ENCODE results near the gene SMIM30. TPM values are rescaled to one million over a fixed set of nuclear protein-coding genes. Genes with fewer than 3 reads are reported as not detected.

SMIM30 gene
- total RNA-seq, 2 experiments from 2014 or later = 2.7 to 3.5 TPM

DNA sequence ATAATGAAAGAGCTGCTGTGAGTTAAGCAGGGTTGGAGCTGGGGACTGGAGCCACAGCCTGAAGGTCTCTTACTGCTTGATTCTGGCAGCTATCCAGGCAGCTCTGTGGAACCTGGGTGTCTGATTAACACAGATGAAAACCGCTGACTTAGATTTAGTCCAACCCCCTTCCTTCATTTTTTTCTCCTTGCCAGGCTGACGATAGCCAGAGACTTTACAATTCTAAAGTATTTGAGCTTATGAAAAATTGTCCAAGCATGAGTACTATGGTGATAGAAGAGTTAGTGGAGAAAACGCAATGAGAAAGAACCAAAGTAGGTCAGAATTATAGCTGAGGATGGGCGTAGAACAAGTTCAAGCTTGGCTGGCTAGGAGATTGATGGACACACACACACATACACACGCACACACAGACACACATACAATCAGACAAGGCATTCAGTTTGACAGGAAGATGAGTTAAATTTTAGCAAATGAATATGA lies 18.2 kb downstream of the SMIM30 start:
- Histone ChIP-seq H3K4me3 (ENCODE audit: low read length) (no peak overlapping the region), H3K27me3 (ENCODE audit: control insufficient read depth in 1 of 2, insufficient read depth in 2 of 2, low read length in 2 of 2) (no peaks in the 10 kb centered on the region), H3K27ac (ENCODE audit: low read depth in 1 of 2, low read length in 2 of 2) (no peak overlapping the region), H3K4me1 (ENCODE audit: insufficient read depth, low read length) (no peaks in the 10 kb centered on the region), H3K9me3 (ENCODE audit: control insufficient read depth in 1 of 2, insufficient read depth in 1 of 2, low read length in 2 of 2) (no peaks in the 10 kb centered on the region), H3K36me3 (ENCODE audit: insufficient read depth, low read length) (no peaks in the 10 kb centered on the region)
- TF ChIP-seq, protein P1, sequence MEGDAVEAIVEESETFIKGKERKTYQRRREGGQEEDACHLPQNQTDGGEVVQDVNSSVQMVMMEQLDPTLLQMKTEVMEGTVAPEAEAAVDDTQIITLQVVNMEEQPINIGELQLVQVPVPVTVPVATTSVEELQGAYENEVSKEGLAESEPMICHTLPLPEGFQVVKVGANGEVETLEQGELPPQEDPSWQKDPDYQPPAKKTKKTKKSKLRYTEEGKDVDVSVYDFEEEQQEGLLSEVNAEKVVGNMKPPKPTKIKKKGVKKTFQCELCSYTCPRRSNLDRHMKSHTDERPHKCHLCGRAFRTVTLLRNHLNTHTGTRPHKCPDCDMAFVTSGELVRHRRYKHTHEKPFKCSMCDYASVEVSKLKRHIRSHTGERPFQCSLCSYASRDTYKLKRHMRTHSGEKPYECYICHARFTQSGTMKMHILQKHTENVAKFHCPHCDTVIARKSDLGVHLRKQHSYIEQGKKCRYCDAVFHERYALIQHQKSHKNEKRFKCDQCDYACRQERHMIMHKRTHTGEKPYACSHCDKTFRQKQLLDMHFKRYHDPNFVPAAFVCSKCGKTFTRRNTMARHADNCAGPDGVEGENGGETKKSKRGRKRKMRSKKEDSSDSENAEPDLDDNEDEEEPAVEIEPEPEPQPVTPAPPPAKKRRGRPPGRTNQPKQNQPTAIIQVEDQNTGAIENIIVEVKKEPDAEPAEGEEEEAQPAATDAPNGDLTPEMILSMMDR (IDR thresholded peaks at IDR 0.05) = no peak
- Mint-ChIP-seq H3K27ac (no peak overlapping the region), H3K9me3 (no peaks in the 10 kb centered on the region), H3K36me3 (ENCODE audit: low read depth) (no peaks in the 10 kb centered on the region), H3K4me1 (ENCODE audit: low read depth) (no peaks in the 10 kb centered on the region), H3K4me3 (no peak overlapping the region), H3K27me3 (peaks cover 23% of the 10 kb centered on the region)
- no peak for DNase-seq
- CTCF ChIA-PET = no interaction called here
- POLR2A ChIA-PET = no interaction called here
- no peak for ATAC-seq (ENCODE audit: poor library complexity)
- intact Hi-C loops (cut with DNase I, micrococcal nuclease) = no loop called here

DNA sequence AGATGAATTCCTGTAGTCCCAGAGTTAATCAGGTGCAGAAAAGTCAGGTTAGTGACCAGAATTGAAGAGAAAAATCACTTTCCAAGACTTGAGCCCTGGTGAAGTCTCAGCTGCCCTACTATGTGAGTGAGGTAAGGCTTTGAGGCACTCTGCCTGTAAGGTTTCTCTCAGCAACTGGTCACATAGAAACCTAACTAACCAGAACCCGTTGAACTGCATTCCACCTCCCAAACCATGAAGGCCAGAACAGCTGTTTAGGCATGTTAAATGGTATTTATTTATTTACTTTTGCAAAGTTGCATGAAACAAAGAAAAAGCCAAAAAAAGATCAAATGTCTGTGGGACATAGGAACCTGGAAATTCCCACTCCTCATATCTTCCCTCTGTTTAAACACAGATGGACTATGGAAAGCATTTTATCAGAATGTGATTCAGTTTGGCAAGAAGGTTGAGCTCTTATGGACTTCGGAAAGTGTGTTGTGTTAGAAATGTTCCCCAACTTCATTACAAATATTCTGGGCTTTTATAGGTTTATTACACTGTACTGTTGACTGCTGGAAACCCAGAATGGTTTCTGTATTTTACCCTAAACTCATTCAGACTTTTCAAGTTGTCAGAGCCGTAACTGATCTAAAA lies 19.0 kb downstream of the SMIM30 start:
- H3K27me3 Mint-ChIP-seq = peaks cover 27% of the 10 kb centered on the region
- no peaks in the 10 kb centered on the region for H3K4me1 Mint-ChIP-seq (ENCODE audit: low read depth)
- Histone ChIP-seq H3K4me1 (ENCODE audit: insufficient read depth, low read length) (no peaks in the 10 kb centered on the region), H3K9me3 (ENCODE audit: control insufficient read depth in 1 of 2, insufficient read depth in 1 of 2, low read length in 2 of 2) (no peaks in the 10 kb centered on the region), H3K27me3 (ENCODE audit: control insufficient read depth in 1 of 2, insufficient read depth in 2 of 2, low read length in 2 of 2) (no peaks in the 10 kb centered on the region), H3K27ac (ENCODE audit: low read depth in 1 of 2, low read length in 2 of 2) (no peak overlapping the region), H3K36me3 (ENCODE audit: insufficient read depth, low read length) (no peaks in the 10 kb centered on the region), H3K4me3 (ENCODE audit: low read length) (no peak overlapping the region)
- no peak overlapping the region for H3K4me3 Mint-ChIP-seq
- TF ChIP-seq, protein P1 (IDR thresholded peaks at IDR 0.05) = no peak
- intact Hi-C loops (cut with DNase I, micrococcal nuclease) = no loop called here
- ATAC-seq (ENCODE audit: poor library complexity) = no peak
- no peaks in the 10 kb centered on the region for H3K9me3 Mint-ChIP-seq
- ChIA-PET POLR2A (no interaction called here), CTCF (no interaction called here)
- no peak overlapping the region for H3K27ac Mint-ChIP-seq
- no peak for DNase-seq
- no peaks in the 10 kb centered on the region for H3K36me3 Mint-ChIP-seq (ENCODE audit: low read depth)

DNA sequence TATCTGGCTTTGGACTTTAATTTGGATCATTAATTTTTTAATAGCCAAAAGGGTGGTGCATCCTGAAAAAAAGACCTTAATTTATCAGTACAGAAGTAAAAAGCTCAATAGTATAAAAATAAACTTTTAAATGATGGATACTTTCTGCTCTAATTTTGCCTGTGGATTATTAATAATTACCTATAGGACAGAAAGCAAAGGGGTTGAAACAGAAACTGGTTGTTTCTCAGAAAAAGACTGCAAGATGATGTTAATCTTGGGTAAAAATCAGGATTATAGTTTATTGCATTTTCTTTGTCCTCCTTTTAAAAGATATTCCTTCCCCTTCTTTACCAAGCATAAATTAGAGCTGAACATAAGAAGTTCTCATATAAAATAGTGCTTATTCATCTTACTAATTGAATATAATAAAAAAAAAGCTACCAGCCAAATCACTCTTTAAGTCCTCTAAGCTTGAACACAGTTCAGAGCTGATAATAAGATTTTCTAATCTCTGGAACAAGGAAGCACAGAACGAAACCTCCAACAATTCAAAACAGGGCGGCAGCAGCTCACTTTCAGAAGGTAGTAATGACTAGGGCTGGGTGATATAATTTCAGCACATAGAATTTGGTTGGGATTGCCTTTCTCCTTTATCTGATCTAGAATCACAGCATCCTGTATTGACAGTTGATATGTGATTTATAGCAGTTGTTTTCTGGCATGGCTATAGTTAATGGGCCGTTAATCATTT lies 23.7 kb downstream of the SMIM30 start:
- Histone ChIP-seq H3K9me3 (ENCODE audit: control insufficient read depth in 1 of 2, insufficient read depth in 1 of 2, low read length in 2 of 2) (no peaks in the 10 kb centered on the region), H3K27ac (ENCODE audit: low read depth in 1 of 2, low read length in 2 of 2) (no peak overlapping the region), H3K27me3 (ENCODE audit: control insufficient read depth in 1 of 2, insufficient read depth in 2 of 2, low read length in 2 of 2) (no peaks in the 10 kb centered on the region), H3K4me3 (ENCODE audit: low read length) (no peak overlapping the region), H3K36me3 (ENCODE audit: insufficient read depth, low read length) (no peaks in the 10 kb centered on the region), H3K4me1 (ENCODE audit: insufficient read depth, low read length) (no peaks in the 10 kb centered on the region)
- DNase-seq (no peak), ATAC-seq (ENCODE audit: poor library complexity) (no peak)
- Mint-ChIP-seq H3K27ac (no peak overlapping the region), H3K4me1 (ENCODE audit: low read depth) (no peaks in the 10 kb centered on the region), H3K27me3 (peaks cover 40% of the 10 kb centered on the region), H3K4me3 (no peak overlapping the region), H3K36me3 (ENCODE audit: low read depth) (no peaks in the 10 kb centered on the region), H3K9me3 (no peaks in the 10 kb centered on the region)
- POLR2A ChIA-PET = no interaction called here
- intact Hi-C loops (cut with DNase I, micrococcal nuclease) = loop anchor here in 1 of 2 experiments (5.0 kb wide), 1 partner anchor 48 kb away; no protein-coding TSS in a partner anchor
- TF ChIP-seq, protein P1 (IDR thresholded peaks at IDR 0.05) = no peak
- CTCF ChIA-PET = interaction anchor here (0.6 kb wide), 1 partner anchor 596 kb away, joined by 4 read pairs; no protein-coding TSS in a partner anchor

All from CD4-positive, alpha-beta T cell (primary cell).